ENCODE results near the gene RAMP1. TPM values are rescaled to one million over a fixed set of nuclear protein-coding genes. Genes with fewer than 3 reads are reported as not detected.

RAMP1 gene
- total RNA-seq, 1 donor, result 35.0 TPM

DNA sequence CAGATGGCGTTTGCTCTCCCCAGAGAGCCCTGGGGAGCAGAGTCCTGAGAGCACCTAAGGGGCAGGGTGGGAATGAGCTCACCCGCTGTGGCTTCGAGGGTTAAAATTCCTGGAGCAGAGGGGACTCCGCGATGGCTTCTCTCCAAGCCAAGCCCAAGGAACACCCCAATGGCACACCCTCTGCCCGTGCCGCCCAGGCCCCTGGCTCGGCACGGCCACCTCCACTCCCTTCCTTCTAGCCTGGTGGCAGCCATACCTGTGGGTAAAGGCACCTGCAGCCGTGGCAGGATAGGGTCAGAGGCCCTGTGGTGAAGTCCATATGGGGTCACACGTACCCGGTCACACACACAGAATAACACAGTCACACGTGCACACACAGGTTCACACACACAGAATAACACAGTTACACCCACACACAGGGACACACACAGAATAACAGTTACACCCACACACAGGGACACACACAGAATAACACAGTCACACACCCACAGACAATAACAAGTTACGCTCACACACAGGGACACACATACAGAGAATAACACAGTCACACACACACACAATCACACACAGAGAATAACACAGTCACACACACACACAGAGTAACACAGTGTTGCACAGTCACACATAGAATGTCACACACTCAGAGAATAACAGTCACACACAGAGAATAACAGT lies 50.5 kb downstream of the RAMP1 start:
- TF ChIP-seq, protein P1, sequence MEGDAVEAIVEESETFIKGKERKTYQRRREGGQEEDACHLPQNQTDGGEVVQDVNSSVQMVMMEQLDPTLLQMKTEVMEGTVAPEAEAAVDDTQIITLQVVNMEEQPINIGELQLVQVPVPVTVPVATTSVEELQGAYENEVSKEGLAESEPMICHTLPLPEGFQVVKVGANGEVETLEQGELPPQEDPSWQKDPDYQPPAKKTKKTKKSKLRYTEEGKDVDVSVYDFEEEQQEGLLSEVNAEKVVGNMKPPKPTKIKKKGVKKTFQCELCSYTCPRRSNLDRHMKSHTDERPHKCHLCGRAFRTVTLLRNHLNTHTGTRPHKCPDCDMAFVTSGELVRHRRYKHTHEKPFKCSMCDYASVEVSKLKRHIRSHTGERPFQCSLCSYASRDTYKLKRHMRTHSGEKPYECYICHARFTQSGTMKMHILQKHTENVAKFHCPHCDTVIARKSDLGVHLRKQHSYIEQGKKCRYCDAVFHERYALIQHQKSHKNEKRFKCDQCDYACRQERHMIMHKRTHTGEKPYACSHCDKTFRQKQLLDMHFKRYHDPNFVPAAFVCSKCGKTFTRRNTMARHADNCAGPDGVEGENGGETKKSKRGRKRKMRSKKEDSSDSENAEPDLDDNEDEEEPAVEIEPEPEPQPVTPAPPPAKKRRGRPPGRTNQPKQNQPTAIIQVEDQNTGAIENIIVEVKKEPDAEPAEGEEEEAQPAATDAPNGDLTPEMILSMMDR (IDR thresholded peaks at IDR 0.05; ENCODE audit: insufficient read depth, low read depth, low read length), result no peak
- DNase-seq (ENCODE audit: low read depth), result no peak
- no peak overlapping the region for H3K4me3 ChIP-seq (ENCODE audit: low read depth, low read length)

- TF ChIP-seq, protein P1 (IDR thresholded peaks at IDR 0.05; ENCODE audit: insufficient read depth, low read depth, low read length), result no peak
- H3K4me3 ChIP-seq (ENCODE audit: low read depth, low read length), result no peak overlapping the region
Measured at GRCh38 chr2:237910576-237911362, 51.3 kb downstream of the RAMP1 start.

GRCh38 chr2:237911363-237912017 lies 52.1 kb downstream of the RAMP1 start:
- no peak for DNase-seq (ENCODE audit: low read depth)
- TF ChIP-seq, protein P1 (IDR thresholded peaks at IDR 0.05; ENCODE audit: insufficient read depth, low read depth, low read length), result no peak
- H3K4me3 ChIP-seq (ENCODE audit: low read depth, low read length), result no peak overlapping the region

More at GRCh38 chr2:237910576-237911362, 51.3 kb downstream of the RAMP1 start:
- DNase-seq (ENCODE audit: low read depth), result no peak

DNA sequence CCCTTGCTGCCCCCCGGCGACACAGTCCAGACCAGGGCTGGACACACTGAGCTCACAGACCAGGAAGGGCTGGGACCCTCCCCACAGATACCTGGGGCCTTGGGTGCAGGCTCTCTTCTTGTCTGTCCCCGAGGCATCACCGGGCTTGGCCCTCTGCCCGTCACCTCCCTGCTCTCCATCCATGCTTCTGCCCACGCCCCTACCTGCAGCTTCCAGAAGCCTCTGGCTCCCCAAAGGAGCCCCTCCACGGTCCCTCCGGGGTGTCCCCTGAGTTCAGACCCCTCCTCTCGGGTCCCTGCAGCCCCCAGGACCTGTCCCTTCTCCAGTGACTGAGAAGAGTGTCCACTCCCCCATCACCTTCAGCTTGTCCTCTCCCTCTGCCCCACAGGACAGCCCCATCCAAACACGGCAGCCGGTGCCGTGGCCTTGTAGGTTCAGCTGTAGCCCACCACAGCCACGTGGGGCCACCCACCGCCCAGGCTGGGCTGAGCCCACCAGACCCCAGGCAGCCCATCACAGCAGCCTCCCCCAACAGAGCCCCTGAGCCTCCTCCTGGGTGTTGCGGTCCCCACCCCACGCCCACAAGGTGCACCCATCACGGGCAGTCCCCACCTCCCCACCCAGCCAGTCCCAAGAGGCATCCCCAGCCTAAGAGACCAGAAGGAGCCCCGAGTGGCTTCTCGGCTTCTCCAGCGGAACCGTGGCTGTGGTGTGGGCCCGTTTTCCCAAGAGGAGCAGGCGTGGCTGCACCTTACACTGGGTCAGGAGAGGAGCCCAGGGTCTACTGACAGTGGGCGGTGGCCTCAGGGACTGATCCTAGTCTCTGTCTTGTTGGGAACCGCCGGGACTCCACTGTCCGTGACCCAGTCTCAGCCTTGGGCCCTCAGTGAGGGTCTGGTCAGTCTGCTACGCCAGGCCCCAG lies 53.1 kb downstream of the RAMP1 start:
- H3K4me3 ChIP-seq (ENCODE audit: low read depth, low read length), result no peak overlapping the region
- TF ChIP-seq, protein P1 (IDR thresholded peaks at IDR 0.05; ENCODE audit: insufficient read depth, low read depth, low read length), result no peak
- no peak for DNase-seq (ENCODE audit: low read depth)

DNA sequence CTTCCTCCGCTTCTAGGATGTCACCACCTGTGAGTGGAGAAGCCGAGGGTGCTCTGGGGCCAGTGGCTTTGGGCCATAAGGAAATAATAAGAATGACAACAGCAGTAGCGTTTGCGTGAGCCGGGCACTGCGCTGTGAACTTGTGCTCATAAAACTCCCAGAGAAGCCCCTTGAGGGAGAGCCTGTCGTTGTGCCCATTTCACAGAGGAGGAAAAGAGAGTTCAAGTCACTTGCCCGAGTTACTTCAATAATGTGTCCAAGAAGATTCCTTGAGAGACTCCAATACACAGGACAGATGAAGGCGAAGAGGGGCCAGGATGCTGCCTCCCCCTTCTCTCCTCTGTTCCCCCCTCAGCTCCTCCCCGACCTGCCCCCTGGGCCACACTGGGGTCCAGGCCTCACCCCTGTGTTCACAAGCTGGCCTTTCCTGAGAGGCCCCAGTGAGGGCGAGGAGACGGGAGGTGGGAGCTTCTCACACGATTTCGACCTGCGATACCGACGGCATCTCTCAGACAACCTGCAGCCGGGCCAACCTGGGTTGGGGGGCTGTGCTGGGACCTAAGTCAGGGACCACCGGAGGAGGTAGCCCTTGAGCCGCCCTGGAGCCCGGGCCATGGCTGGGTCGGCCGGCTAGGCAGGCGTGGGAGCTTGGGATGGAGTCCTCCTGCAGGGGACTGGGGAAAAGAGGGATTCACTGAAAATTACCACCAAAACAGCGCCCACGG lies 53.9 kb downstream of the RAMP1 start:
- TF ChIP-seq, protein P1 (IDR thresholded peaks at IDR 0.05; ENCODE audit: insufficient read depth, low read depth, low read length), result no peak
- no peak overlapping the region for H3K4me3 ChIP-seq (ENCODE audit: low read depth, low read length)
- no peak for DNase-seq (ENCODE audit: low read depth)
